H1 (cell line): ENCODE measurements around the gene NDNF. TPM values are rescaled to one million over a fixed set of nuclear protein-coding genes. Genes with fewer than 3 reads are reported as not detected.

Experiments
- EZH2 ChIP-seq: fragments of 200-600 bp; sonication (generic); IDR thresholded peaks from 2 replicates; pipeline ENCODE4 v1.7.1; 2012; ENCODE audit warnings: low read depth, mild to moderate bottlenecking, moderate library complexity, low read length, inconsistent platforms; ENCODE audit not compliant: severe bottlenecking
- polyA plus RNA-seq, 7 experiments: library from polyadenylated mRNA; depleted of rRNA in 3 of 7; stranded (reverse) in 5 of 7; unstranded in 2 of 7; fragments of >200 nt in 5 of 7; fragments of 200-250 nt in 2 of 7; gene quantifications; 1 replicate in 5 of 7; 2 replicates in 1 of 7; 4 replicates in 1 of 7; pipeline versions ENCODE4 v1.2.1 to v1.2.3, GENCODE V29; 2011 to 2013; ENCODE audit warnings: missing spikeins in 2 of 7, mixed read lengths in 2 of 7
- total RNA-seq: library from RNA; stranded (reverse); fragmentation: NEBNext Ultra II Directional; extraction: Animal tissue kit (Norgen Biotek cat#: 25700); gene quantifications from 2 replicates; pipeline ENCODE4 v1.2.1, GENCODE V29; 2021

NDNF gene
- total and polyA plus RNA-seq, 2 of the 8 experiments (the other 6 are each of a cell fraction or from before 2014, with no cell fraction given): 0.70 to 1.6 TPM

DNA sequence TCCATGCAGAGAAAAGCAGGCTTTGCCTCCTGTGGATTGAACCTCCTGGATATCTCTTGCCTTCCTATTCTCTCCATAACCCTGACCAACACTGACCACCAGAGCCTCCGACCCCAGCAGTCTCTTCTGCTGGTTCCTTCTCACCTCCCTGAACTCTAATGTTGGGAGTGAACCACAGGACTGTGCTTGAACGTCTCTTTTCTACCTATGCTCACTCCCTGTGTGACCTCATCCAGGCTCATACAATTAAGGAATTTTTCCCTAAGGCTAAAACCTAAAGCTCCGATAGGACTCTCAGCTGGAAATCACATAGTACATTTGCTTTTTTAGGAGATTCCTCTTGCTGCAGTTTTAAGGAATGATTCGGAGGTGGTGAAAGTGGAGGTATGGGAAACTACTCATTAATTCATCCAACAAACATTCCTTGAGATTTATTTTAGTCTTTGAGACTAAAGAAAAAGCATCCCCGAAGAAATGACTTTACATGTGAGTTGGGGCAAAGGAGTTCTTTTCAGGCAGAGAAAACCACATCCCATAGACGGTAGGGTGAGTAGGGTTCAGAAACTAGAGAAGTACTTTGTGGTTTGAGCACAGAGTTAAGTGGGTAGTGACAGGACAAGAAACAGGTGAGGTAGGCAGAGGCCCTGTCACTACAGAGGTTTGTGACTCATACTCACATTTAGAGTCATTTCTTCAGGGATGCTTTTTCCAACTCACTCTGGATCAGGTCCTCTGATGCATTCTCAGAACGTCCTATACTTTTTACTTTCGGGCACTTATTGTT, 30.8 kb downstream of the NDNF start (continued):
- TF ChIP-seq EZH2: no peak
